Activated CD8-positive, alpha-beta memory T cell treated with anti-CD3 and anti-CD28 coated beads, Interleukin-2, amount 50 U/mL, for 24 hours (primary cell): Measurements from ENCODE around the gene FGD6.
"Not testable (repeated sequence)": the region's sequence is repeated elsewhere in the genome, so short reads cannot be mapped to it uniquely, and the experiment has no call there.

ENCODE experiments used
- DNase-seq: peaks from one replicate; pipeline ENCODE4 v3.0.0-alpha.2; 2020; ENCODE audit errors: extremely low read depth

FGD6 gene

DNA sequence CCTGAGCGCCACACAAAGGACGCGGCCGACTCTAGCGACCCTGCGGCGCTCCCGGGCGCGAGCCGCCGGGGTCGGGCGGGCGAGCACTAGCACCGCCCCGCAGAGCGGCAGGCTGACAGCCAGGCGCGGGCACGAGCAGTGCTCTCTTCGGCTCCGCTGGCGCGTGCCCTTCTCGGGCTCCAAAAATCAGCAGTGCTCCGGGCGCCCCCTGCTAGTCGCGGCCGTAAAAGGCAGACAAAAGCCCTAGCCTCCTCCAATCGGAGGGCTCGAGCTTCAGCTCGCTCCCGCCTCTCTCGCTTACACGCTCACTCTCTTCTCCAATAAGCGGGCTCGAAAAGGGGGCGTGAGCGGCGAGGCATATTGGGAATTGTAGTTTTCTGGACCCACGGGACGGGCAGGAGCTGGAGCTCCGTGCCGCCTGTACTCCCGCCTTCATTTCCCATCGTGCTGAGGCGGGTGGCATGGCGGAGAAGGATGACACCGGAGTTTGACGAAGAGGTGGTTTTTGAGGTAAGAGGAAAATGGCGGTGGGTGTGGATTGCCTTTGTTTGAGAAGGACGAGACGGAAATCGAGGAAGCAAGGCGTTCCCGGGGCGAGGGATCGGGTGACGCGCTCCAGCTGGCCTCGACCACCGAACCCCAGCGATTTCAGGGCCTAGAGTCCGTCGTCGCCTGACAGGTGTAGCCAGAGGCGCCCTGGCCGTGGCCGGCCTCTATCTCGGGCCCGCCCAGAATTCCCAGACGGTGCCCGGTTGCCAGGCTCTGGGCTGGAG is at the start of gene FGD6, which contains the start of gene VEZT:
TSS of gene FGD6 (minus strand) at position 91 of the 773 bp plus-strand sequence. CDS start 227 bp downstream, outside the sequence.
TSS of gene VEZT (plus strand) at position 431 of the 773 bp plus-strand sequence. CDS start at position 475, 44 bp downstream.
- peak; percentile 95 for DNase-seq

DNA sequence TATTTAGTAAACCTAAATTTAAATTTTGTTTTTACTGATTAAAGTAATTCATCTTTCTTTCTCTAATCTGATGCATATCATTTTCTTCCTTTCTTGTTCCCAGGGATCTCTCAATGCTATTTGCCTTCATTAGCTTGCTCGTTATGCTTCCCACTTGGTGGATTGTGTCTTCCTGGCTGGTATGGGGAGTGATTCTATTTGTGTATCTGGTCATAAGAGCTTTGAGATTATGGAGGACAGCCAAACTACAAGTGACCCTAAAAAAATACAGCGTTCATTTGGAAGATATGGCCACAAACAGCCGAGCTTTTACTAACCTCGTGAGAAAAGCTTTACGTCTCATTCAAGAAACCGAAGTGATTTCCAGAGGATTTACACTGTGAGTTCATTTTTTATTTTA is 49.0 kb upstream of the FGD6 start:
- DNase-seq = no peak

DNA sequence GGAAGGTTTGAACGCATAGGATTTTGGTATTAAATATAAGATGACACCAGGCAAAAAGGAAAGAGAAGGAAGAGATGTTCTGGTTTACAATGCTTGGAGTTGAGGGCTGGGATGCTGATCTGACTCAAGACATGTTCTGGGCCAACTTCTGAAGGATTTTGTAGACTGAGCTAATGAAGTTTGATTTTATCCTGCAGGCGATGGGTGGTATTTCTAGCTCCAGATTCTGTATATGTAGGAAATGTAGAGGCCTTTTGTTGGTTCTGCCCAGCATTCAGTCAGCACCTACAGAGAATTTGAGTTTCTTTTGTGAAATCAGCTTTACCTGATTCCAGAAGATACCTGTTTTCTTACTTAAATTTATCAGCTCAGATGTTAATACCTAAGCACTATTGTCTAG is 48.5 kb upstream of the FGD6 start:
- no peak for DNase-seq

DNA sequence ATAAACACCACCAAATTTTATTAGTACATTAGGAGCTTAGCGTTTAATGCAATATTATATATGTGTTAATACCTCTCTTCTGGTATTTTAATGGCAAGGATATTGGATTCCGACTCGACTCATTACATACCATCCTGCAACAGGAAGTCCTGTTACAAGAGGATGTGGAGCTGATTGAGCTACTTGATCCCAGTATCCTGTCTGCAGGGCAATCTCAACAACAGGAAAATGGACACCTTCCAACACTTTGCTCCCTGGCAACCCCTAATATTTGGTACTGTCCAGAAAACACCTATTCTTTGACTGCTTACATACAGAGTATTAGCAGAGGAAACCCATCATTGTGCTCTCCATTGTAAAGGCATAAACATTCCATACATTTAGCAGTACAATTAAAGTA is 45.5 kb upstream of the FGD6 start:
- DNase-seq = no peak

DNA sequence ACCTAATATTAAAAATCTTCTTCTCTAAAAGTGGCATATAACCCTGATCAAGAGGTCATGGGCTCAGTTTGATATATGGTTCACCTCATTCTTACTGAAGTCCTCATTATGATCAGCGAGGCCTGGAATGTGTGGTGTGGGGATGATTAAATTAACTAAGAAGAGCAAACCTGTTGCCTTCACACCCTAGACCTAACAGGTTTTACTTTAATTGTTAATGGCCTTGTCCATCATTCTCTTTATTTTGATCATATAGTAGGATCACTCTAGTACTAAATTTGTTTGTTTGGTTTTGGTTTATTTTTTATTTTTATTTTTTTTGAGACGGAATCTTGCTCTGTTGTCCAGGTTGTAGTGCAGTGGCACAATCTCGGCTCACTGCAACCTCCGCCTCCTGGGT is 43.8 kb upstream of the FGD6 start:
- DNase-seq = no peak

DNA sequence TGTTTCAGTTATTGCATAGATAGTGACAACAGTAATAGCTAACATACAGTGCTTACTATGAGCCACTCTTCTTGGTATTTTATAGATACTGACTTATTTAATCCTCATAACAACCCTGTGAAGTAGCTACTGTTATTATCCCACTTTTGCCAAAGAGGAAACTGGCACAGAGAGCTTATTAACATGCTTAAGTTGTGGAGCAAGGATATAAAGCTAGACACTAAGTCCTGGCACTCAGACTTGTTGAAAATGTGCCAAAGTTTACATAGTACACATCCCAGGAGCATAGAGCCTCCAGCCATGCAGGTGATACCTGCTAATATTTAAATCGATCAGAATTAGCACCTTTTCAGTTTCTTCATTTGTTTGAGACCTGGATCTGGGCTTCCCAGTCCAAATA is 42.1 kb upstream of the FGD6 start:
- no peak for DNase-seq

DNA sequence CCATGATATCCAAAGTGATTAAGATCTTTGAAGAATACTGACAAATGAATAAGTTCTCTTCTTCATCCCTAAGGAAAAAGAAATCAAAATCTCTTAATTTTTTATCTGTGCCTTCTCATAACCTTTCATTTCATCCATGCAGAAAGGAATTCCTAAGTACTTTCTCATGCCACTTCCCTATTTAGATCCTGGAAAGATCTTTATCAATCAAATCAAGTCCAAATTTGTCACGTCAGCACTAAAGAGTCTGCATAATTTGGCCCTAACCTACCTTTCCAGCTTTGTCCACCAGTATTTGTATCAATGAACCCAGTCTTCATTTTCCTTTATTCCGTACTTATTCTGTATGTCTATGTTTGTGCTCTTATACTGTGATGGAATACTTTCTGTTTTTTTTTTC is 41.5 kb upstream of the FGD6 start:
- no peak for DNase-seq

DNA sequence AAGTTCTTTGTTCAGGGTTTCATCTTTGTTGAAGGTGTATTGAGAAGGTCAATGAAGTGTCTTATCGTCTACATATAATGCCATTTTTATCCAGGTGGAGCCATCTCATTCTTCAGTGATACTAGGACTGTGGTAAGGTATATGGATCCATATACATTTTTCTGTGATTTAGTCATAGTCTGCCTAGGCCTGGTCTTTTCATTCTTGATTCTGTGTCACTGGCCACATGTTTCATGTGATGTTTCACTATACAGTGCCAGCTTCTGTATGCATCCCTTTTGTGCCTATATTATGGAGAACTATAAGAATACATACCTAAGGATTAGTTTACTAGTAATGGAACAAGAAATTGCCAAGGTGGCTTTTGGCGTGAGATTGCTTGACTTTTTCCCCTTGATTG is 40.9 kb upstream of the FGD6 start:
- no peak for DNase-seq

DNA sequence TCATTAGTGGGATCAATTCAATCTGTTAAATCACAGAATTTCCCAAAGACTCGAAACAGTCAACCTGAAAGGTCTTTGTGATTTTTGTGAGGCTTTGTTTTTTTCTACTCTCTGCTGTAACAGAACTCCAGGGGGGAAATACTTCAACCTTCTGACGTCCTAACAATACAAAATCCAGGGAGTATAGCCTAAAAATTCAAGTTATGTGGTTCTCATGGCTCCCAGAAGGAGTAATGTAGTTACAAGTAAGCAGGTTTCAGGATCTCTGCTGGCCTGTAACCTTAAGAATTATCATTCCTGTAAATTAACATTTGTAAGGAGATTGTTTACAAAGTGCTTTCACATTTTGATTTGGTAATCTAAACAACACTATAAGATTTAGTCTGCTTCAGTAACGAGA is 40.3 kb upstream of the FGD6 start:
- DNase-seq = no peak

DNA sequence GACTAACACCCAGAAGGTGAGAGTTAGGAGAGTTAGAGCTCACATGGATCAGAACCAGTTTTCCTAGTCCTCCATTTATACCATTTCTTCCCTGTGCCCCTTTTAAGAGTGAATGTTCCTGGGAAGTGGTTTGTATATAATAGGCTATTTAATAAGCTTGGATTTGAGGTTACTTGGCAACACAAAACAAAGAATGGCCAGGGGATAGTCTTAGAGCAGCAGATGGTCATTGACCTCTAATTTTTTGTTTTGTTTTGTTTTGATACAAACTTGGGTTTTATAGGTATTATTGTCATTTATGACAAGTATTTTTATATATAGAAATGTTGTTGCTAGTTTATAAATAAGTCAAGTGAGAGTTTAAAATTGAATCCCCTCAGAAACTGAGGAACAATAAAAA is 36.1 kb upstream of the FGD6 start:
- DNase-seq = no peak

DNA sequence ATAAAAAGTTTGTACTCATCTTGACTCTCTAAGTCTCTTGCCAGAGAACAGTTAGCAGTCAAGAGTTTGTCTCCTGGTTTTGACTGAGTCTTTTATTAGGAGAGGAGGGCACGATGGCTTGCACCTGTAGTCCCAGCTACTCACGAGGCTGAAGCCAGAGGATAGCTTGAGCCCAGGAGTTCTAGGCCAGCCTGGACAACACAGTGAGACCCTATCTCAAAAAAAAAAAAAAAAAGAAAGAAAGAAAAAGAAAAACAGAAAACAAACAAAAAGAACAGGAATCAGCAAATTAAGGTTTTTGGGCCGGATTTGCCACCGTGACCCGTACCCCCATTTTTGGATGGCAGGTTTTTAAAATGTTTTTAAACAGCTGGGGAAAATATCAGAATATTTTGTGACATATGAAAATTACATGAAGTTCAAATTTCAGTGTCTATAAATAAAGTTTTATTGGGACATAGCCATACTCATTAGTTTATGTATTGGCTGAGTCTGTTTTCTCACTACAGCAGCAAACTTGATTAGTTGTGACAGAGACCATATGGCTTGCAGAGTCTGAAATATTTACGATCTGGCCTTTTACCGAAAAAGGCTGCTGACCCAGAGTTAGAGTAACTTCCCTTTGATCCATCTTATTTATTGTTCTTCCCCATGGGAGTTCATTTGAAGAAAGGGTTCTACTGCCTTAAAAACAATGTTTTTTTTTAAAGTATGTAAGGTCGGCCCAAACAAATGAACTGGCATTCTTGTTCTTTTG is 31.5 kb upstream of the FGD6 start:
- DNase-seq = no peak

DNA sequence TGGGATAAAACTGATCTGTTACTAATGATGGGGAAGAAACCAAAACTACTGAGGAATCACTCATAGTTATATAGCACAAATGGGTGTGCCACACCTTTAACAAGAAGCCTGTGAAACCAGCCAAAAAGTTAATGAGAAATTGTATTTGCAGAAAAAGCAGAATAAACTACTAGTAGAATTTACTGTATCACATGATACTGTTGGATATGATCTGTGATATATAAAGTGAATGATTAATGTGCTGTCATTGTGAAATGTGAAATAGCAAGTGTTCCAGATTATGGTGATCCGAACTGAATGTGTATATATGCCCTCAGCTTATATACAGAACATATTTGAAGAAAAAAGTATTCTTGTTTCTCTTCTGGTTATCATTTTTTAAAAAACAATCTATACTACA is 30.8 kb upstream of the FGD6 start:
- DNase-seq = no peak

DNA sequence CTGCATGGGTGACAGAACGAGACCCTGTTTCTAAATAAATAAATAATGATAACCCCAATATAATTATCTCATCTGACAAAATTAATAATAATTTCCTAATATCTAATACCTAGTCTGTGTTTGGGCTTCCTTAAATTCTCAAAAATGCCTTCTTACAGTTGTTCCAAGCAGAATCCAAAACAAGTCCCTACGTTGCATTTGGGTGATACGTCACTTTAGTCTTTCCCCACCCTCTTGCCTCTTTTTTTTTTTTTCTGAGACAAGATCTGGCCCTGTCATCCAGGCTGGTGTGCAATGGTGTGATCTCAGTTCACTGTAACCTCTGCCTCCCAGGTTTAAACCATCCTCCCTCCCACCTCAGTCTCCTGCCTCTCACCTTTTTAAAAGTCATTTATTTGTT is 27.1 kb upstream of the FGD6 start:
- DNase-seq = no peak

DNA sequence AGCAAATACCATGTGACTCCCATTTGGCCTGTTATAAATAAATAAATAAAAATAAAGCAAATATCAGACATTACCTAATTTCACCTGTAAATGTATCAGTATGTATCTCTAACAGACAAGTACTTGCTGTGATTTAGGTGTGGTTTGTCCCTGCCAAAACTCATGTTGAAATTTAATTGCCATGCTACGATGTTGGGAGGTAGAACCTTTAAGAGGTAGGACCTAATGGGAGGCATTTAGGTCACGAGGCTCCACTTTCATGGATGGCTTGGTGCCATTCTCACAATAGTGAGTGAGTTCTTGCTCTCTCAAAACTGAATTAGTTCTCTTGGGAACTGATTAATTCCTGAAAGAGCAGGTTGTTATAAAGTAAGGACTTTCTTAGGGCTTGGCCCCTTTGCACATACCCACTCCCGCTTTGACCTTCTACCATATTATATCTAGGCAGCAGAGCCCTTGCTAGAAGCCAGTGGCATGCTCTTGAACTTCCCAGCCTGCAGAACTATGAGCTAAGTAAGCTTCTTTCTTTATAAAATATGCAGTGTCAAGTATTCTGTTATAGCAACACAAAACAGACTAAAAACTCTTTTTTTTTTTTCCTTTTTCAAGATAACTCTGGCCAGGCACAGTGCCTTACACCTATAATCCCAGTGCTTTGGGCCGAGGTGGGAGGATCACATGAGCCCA is 26.4 kb upstream of the FGD6 start:
- DNase-seq = no peak

DNA sequence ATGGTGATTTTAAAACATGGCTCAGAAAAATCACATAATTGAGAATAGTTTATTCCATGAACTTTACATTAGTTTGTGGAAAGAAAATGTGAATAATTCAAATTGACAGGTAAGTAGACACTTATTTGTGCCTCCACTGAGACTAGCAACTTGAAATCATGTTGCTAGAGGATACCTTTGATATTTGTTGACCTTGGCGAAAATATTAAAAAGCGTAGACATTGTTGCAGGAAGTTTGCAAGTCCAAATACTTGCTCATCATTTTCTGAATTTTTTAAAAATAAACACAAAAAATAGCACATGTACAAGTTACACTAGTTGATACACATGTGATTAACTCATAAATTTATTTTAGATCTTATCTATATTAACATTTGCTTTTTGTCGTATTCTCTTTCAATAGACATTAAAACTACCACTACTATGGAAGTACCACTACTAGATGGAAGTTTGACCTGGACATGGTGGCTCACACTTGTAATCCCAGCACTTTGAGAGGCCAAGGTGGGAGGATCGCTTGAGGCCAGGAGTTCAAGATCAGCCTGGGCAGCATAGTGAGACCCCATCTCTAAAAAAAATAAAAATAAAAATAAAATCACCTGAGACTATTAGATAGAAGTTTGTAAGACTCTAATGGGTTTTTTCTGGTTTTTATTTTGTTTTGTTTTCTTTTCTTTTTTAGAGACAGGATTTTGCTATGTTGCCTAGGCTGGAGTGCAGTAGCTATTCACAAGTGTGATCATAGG is 24.7 kb upstream of the FGD6 start:
- DNase-seq = no peak

DNA sequence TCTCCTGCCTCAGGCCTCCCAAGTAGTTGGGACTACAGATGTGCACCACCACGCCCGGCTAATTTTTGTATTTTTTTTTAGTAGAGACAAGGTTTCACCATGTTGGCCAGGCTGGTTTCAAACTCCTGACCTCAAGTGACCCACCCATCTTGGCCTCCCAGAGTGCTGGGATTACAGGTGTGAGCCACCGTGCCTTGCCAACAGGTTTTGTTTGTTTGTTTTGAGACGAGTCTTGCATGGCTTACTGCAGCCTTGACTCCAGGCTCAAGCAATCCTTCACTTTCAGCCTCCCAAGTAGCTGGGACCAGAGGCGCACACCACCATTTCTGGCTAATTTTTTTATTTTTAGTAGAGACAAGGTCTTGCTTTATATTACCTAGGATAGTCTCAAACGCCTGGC is 23.9 kb upstream of the FGD6 start:
- DNase-seq = not testable (repeated sequence)

DNA sequence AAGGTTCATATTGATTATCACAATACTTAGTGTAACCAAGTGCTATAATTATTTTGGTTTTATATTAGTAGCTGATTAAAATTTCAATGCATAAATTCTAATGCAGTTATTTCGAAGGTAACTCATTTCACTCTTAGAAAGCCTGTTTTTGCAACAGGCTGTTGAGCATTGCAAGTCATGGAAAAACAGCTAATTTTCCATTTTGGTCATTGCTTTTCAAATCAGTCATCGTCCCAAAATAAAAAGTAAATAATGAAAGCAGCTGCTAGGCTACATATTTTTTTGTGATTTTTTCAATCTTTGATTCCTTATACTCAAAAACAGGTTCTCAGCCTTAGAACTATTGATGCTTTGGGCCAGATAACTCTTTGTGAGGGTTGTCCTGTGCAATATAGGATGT is 23.3 kb upstream of the FGD6 start:
- DNase-seq = no peak

DNA sequence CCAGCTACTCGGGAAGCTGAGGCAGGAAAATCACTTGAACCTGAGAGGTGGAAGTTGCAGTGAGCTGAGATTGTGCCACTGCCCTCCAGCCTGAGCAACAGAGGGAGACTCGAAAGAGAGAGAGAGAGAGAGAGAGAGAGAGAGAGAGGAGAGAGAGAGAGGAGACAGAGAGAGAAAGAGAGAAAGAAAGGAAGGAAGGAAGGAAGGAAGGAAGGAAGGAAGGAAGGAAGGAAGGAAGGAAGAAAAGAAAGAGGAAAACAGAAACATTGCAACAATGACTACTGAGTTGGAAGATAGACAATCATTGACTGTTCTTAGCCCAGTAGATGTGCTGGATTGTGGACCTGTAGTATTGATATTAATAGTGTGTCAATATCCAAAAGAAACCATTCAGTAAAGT is 22.6 kb upstream of the FGD6 start:
- not testable (repeated sequence) for DNase-seq

DNA sequence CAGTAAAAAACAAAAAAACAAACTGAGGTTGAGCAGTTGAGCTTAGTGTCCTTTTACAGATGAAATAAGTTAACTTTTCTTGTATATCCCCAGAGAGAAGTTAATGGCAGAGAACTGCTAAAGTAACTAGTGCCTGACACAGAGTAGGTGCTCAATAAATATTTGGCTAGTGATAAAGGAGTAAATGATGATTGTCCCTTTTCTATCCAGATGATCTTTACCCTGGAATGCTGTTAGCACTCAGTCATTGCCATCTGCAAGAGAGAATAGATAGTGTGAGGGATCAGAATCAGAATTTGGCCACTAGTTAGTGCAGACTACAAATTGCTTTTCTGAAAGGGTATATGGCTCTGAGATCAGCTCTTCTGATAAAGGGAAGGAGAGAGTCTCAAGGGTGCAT is 21.9 kb upstream of the FGD6 start:
- DNase-seq = no peak

DNA sequence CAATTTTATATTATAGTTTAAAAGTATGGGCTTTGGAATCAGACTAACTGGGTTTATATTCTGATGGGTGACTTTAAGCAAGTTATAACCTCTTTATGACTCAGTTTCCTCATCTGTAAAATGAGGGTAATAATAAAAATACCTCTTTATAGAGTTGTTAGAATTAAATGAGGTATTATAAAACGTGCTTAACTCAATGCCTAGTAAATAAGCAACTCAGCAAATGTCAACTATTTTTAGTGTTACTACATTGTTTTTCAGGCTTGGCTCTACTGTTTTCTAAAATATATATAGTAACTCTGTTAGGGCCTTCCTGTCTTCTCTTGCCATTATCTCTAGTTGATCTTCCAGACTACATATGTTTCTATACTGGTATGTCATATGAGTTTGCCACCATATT is 20.9 kb upstream of the FGD6 start:
- DNase-seq = no peak

DNA sequence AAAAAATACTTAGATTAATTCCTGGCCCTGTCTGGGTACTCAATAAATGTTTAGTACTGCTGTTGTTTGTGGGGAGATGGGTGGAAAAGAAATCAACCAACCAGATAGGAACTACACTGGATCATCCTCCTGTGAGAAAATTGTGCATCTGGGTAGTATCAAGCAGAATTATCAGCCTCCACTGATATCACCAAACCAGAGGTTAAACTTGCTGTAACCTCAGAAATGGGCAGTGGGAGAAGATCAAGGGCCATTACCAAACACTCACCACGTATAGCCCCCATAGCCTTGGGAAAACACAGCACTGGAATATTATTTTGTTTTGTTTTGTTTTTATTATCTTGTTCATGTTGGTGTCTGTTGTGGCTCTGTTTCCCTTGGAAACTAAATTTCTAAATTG is 20.0 kb upstream of the FGD6 start:
- DNase-seq = no peak

DNA sequence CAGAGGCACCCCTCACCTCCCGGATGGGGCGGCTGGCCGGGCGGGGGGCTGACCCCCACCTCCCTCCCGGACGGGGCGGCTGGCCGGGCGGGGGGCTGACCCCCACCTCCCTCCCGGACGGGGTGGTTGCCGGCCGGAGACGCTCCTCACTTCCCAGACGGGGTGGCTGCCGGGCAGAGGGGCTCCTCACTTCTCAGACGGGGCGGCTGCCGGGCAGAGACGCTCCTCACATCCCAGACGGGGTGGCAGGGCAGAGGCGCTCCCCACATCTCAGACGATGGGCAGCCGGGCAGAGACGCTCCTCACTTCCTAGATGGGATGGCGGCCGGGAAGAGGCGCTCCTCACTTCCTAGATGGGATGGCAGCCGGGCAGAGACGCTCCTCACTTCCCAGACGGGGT is 18.4 kb upstream of the FGD6 start:
- DNase-seq = not testable (repeated sequence)
